H1 (cell line): ENCODE data around the gene NTN1. TPM values are rescaled to one million over a fixed set of nuclear protein-coding genes. Genes with fewer than 3 reads are reported as not detected.

ENCODE experiments used
- CTCF ChIA-PET: fragments of 300-600 bp; sonication (Branson Sonifier 250); formaldehyde crosslinking; loops from one replicate; lab custom pipeline; 2021; ENCODE audit not compliant: partially characterized antibody; lab: Charles Lee
- POLR2A ChIA-PET: fragments of 300-600 bp; sonication (Branson Sonifier 250); formaldehyde crosslinking; loops from one replicate; lab custom pipeline; 2021; ENCODE audit warnings: inconsistent platforms; ENCODE audit not compliant: partially characterized antibody; lab: Charles Lee
- DNase-seq, 2 experiments: peaks; one replicate each; pipeline versions ENCODE4 v3.0.0 to v3.0.0-alpha.2; 2010 to 2022; ENCODE audit warnings: low spot score in 2 of 2, low read depth in 1 of 2, mixed read lengths in 1 of 2
- FAIRE-seq: peaks from 2 replicates; lab custom pipeline; 2011; peaks lifted over from hg19 to GRCh38; lab: Jason Lieb, UNC
- H2AFZ ChIP-seq: 2 replicates; pipeline ENCODE4 v1.8.1; 2012; ENCODE audit warnings: low read length, inconsistent platforms
- H2AK5ac ChIP-seq: 2 replicates; pipeline ENCODE4 v1.6.1; 2013; ENCODE audit warnings: low read depth, low read length
- H2BK120ac ChIP-seq: replicated peaks from 2 replicates; pipeline ENCODE3; 2013; ENCODE audit warnings: low read depth, low read length, inconsistent platforms
- H2BK12ac ChIP-seq: 2 replicates; pipeline ENCODE4 v1.6.1; 2013; ENCODE audit warnings: low read depth, low read length
- H2BK15ac ChIP-seq: 2 replicates; pipeline ENCODE4 v1.6.1; 2013; ENCODE audit warnings: low read length
- H2BK20ac ChIP-seq: 2 replicates; pipeline ENCODE4 v1.6.1; 2013; ENCODE audit warnings: low read length
- H2BK5ac ChIP-seq: 2 replicates; pipeline ENCODE4 v1.6.1; 2013; ENCODE audit warnings: low read depth, low read length
- H3K14ac ChIP-seq: 2 replicates; pipeline ENCODE4 v1.6.1; 2013; ENCODE audit warnings: inconsistent platforms; ENCODE audit not compliant: insufficient read length
- H3K18ac ChIP-seq: 2 replicates; pipeline ENCODE4 v1.6.1; 2013; ENCODE audit warnings: low read length; ENCODE audit errors: extremely low read depth
- H3K23ac ChIP-seq: 2 replicates; pipeline ENCODE4 v1.6.1; 2013; ENCODE audit warnings: inconsistent platforms; ENCODE audit not compliant: insufficient read length
- H3K23me2 ChIP-seq: 2 replicates; pipeline ENCODE4 v1.6.1; 2013; ENCODE audit warnings: low read depth, low read length
- H3K27ac ChIP-seq: 2 replicates; pipeline ENCODE4 v1.6.1; 2011; ENCODE audit warnings: low read depth, low read length, inconsistent platforms
- H3K27me3 ChIP-seq, 4 experiments: replicated peaks in 1 of 4; 1 replicate in 1 of 4; 2 replicates in 3 of 4; pipeline versions ENCODE4 v1.6.1 to v1.8.1; 2011 to 2013; ENCODE audit warnings: low read length in 3 of 4, mild to moderate bottlenecking in 3 of 4, inconsistent platforms in 2 of 4, mixed read lengths in 2 of 4, moderate library complexity in 1 of 4; ENCODE audit not compliant: control insufficient read depth in 3 of 4, insufficient read depth in 3 of 4; ENCODE audit errors: extremely low read depth in 1 of 4
- H3K36me3 ChIP-seq, 4 experiments: 2 replicates each; pipeline versions ENCODE4 v1.6.1 to v1.8.1; 2011 to 2013; ENCODE audit warnings: mild to moderate bottlenecking in 4 of 4, low read length in 3 of 4, moderate library complexity in 2 of 4, control low read depth in 1 of 4, inconsistent platforms in 1 of 4; ENCODE audit not compliant: insufficient read depth in 4 of 4, control insufficient read depth in 2 of 4
- H3K4ac ChIP-seq: replicated peaks from 2 replicates; pipeline ENCODE3; 2013; ENCODE audit warnings: low read length, low read depth, mixed read lengths, inconsistent platforms; ENCODE audit not compliant: insufficient read length
- H3K4me1 ChIP-seq, 4 experiments: replicated peaks in 1 of 4; 1 replicate in 1 of 4; 2 replicates in 3 of 4; pipeline versions ENCODE4 v1.6.1 to v1.8.1; 2011 to 2013; ENCODE audit warnings: low read length in 3 of 4, inconsistent platforms in 2 of 4, mixed read lengths in 1 of 4; ENCODE audit not compliant: insufficient read depth in 4 of 4, control insufficient read depth in 3 of 4
- H3K4me2 ChIP-seq, 2 experiments: 2 replicates each; pipeline versions ENCODE4 v1.6.1 to v1.8.1; 2011 to 2013; ENCODE audit warnings: low read depth in 2 of 2, low read length in 2 of 2, control low read depth in 1 of 2, inconsistent platforms in 1 of 2, mild to moderate bottlenecking in 1 of 2; ENCODE audit not compliant: insufficient read depth in 1 of 2
- H3K4me3 ChIP-seq, 4 experiments: fragments of 200-600, 300-600 bp in 1 of 4; sonication (generic), shearing (Covaris generic), sonication (Bioruptor Twin) in 1 of 4; 2 replicates each; pipeline versions ENCODE4 v1.5.1 to v1.8.1; 2011 to 2016; ENCODE audit warnings: low read length in 4 of 4, low read depth in 3 of 4, control low read depth in 2 of 4, inconsistent platforms in 2 of 4, mild to moderate bottlenecking in 2 of 4, mixed read lengths in 1 of 4, moderate library complexity in 1 of 4; ENCODE audit not compliant: insufficient read depth in 2 of 4; ENCODE audit errors: extremely low read depth in 1 of 4
- H3K56ac ChIP-seq: replicated peaks from 2 replicates; pipeline ENCODE3; 2013; ENCODE audit warnings: low read depth, mild to moderate bottlenecking, mixed read lengths, low read length, inconsistent platforms; ENCODE audit not compliant: insufficient read length
- H3K79me1 ChIP-seq: 2 replicates; pipeline ENCODE4 v1.6.1; 2013; ENCODE audit warnings: low read depth, low read length, control low read depth
- H3K79me2 ChIP-seq, 2 experiments: 2 replicates each; pipeline versions ENCODE4 v1.6.1 to v1.8.1; 2012 to 2013; ENCODE audit warnings: low read length in 2 of 2, mild to moderate bottlenecking in 2 of 2, inconsistent platforms in 1 of 2; ENCODE audit not compliant: insufficient read depth in 2 of 2, control insufficient read depth in 1 of 2
- H3K9ac ChIP-seq, 4 experiments: replicated peaks in 1 of 4; 1 replicate in 1 of 4; 2 replicates in 3 of 4; pipeline versions ENCODE4 v1.6.1 to v1.8.1; 2011 to 2013; ENCODE audit warnings: low read depth in 3 of 4, low read length in 3 of 4, control low read depth in 2 of 4, mild to moderate bottlenecking in 2 of 4, moderate library complexity in 2 of 4, inconsistent platforms in 1 of 4; ENCODE audit errors: extremely low read depth in 1 of 4
- H3K9me3 ChIP-seq, 2 experiments: 2 replicates each; pipeline versions ENCODE4 v1.6.1 to v1.8.1; 2012 to 2013; ENCODE audit warnings: mild to moderate bottlenecking in 2 of 2, moderate library complexity in 2 of 2, control low read depth in 1 of 2, inconsistent platforms in 1 of 2, low read depth in 1 of 2, low read length in 1 of 2, mixed read lengths in 1 of 2; ENCODE audit not compliant: insufficient read depth in 2 of 2
- H4K20me1 ChIP-seq, 2 experiments: replicated peaks in 1 of 2; 2 replicates each; pipeline versions ENCODE3 to v1.8.1; 2011 to 2013; ENCODE audit warnings: inconsistent platforms in 2 of 2, low read length in 2 of 2, mild to moderate bottlenecking in 1 of 2; ENCODE audit not compliant: insufficient read depth in 2 of 2, control insufficient read depth in 1 of 2
- H4K5ac ChIP-seq: 2 replicates; pipeline ENCODE4 v1.6.1; 2013; ENCODE audit warnings: low read length, low read depth, mixed read lengths, inconsistent platforms; ENCODE audit not compliant: insufficient read length
- H4K8ac ChIP-seq: 2 replicates; pipeline ENCODE4 v1.8.0; 2013; ENCODE audit warnings: mild to moderate bottlenecking, moderate library complexity, low read length, inconsistent platforms; ENCODE audit not compliant: insufficient read depth; ENCODE audit errors: extremely low read depth
- H4K91ac ChIP-seq: replicated peaks from 2 replicates; pipeline ENCODE3; 2013; ENCODE audit warnings: low read length, mixed read lengths, inconsistent platforms; ENCODE audit not compliant: insufficient read length
- NANOG ChIP-seq: IDR thresholded peaks from 2 replicates; pipeline ENCODE4 v1.6.1; 2011; ENCODE audit warnings: low read length, low read depth, mild to moderate bottlenecking, inconsistent platforms; ENCODE audit not compliant: insufficient read depth, poor library complexity, severe bottlenecking
- TAF1 ChIP-seq: IDR thresholded peaks from 2 replicates; pipeline ENCODE4 v1.6.1; 2011; ENCODE audit warnings: mild to moderate bottlenecking, low read depth, low read length
- WGBS, 2 experiments: shearing (Covaris generic) in 1 of 2; methylation state at CpG; one replicate each; pipeline versions ENCODE4 v1.1.6 to v1.1.7; 2013 to 2015; ENCODE audit warnings: low lambda C conversion rate in 2 of 2, mixed read lengths in 2 of 2, inconsistent platforms in 1 of 2, low coverage in 1 of 2, missing lambda C conversion rate in 1 of 2; ENCODE audit not compliant: insufficient replicate concordance in 2 of 2, insufficient coverage in 1 of 2, insufficient read length in 1 of 2; ENCODE audit errors: extremely low coverage in 1 of 2, missing lambda C conversion rate in 1 of 2; 5-methylcytosine and 5-hydroxymethylcytosine counted together
- polyA plus RNA-seq, 7 experiments: library from polyadenylated mRNA; depleted of rRNA in 3 of 7; stranded (reverse) in 5 of 7; unstranded in 2 of 7; fragments of >200 nt in 5 of 7; fragments of 200-250 nt in 2 of 7; gene quantifications; 1 replicate in 5 of 7; 2 replicates in 1 of 7; 4 replicates in 1 of 7; pipeline versions ENCODE4 v1.2.1 to v1.2.3, GENCODE V29; 2011 to 2013; ENCODE audit warnings: missing spikeins in 2 of 7, mixed read lengths in 2 of 7
- total RNA-seq: library from RNA; stranded (reverse); fragmentation: NEBNext Ultra II Directional; extraction: Animal tissue kit (Norgen Biotek cat#: 25700); gene quantifications from 2 replicates; pipeline ENCODE4 v1.2.1, GENCODE V29; 2021

NTN1 gene
- total and polyA plus RNA-seq, 2 of the 8 experiments (the other 6 are each of a cell fraction or from before 2014, with no cell fraction given) = 2.0 to 2.3 TPM

GRCh38 chr17:9098242-9098825 is 77.0 kb downstream of the NTN1 start:
- DNase-seq (no peak), FAIRE-seq (no peak)
- Histone ChIP-seq H3K27ac (no peak overlapping the region), H3K4ac (no peak overlapping the region), H3K23me2 (no peaks in the 10 kb centered on the region), H2BK120ac (no peak overlapping the region), H3K4me2 (no peak overlapping the region), H3K14ac (no peak overlapping the region), H3K9ac (no peak overlapping the region), H3K9me3 (peaks cover 0 to 5% of the 10 kb centered on the region in 2 experiments; a peak in 1 of 4 replicates), H2BK15ac (no peak overlapping the region), H3K4me3 (no peak overlapping the region), H3K79me1 (no peaks in the 10 kb centered on the region), H3K56ac (no peak overlapping the region), H3K36me3 (no peaks in the 10 kb centered on the region), H2BK5ac (no peak overlapping the region), H2AFZ (no peak overlapping the region), H3K18ac (no peak overlapping the region), H4K20me1 (no peaks in the 10 kb centered on the region), H2BK12ac (no peak overlapping the region), H3K27me3 (no peaks in the 10 kb centered on the region), H3K79me2 (no peaks in the 10 kb centered on the region), H4K91ac (no peak overlapping the region), H3K23ac (no peak overlapping the region), H3K4me1 (no peaks in the 10 kb centered on the region), H4K5ac (no peak overlapping the region), H2AK5ac (no peak overlapping the region), H2BK20ac (no peak overlapping the region), H4K8ac (no peak overlapping the region)
- CTCF ChIA-PET = interaction anchor here (1.7 kb wide), 1 partner anchor 100 kb away, joined by 6 read pairs; no protein-coding TSS in a partner anchor
- 93% methylated on average over 6 of the region's 6 CpGs; no CpG with 5 or more reads in 1 of the 2 experiments for WGBS, 2 experiments
- POLR2A ChIA-PET = no interaction called here
- TF ChIP-seq TAF1 (no peak), NANOG (no peak)
